Subcutaneous abdominal adipose tissue (tissue), 5 donors: ENCODE results near the gene GSN.

Experiments
- H3K27ac ChIP-seq: one replicate; pipeline ENCODE4 v1.7.0; 2013; ENCODE audit warnings: low read depth, mild to moderate bottlenecking, inconsistent platforms, low read length, moderate library complexity
- H3K27me3 ChIP-seq, 5 donors: one replicate each; pipeline ENCODE4 v1.7.0; 2013; ENCODE audit warnings: low read length in 5 of 5, inconsistent platforms in 1 of 5; ENCODE audit not compliant: control insufficient read depth in 5 of 5, insufficient read depth in 4 of 5
- H3K36me3 ChIP-seq, 5 donors: one replicate each; pipeline ENCODE4 v1.7.0; 2013; ENCODE audit warnings: low read length in 5 of 5; ENCODE audit not compliant: control insufficient read depth in 5 of 5, insufficient read depth in 5 of 5
- H3K4me1 ChIP-seq, 5 donors: one replicate each; pipeline ENCODE4 v1.7.0; 2013; ENCODE audit warnings: low read length in 5 of 5, mild to moderate bottlenecking in 3 of 5, moderate library complexity in 1 of 5; ENCODE audit not compliant: control insufficient read depth in 5 of 5, insufficient read depth in 5 of 5
- H3K4me3 ChIP-seq, 5 donors: one replicate each; pipeline ENCODE4 v1.7.0; 2013; ENCODE audit warnings: low read length in 5 of 5, low read depth in 1 of 5
- H3K9ac ChIP-seq, 5 donors: one replicate each; pipeline ENCODE4 v1.7.0; 2013; ENCODE audit warnings: low read length in 5 of 5, mild to moderate bottlenecking in 4 of 5, moderate library complexity in 3 of 5
- H3K9me3 ChIP-seq, 5 donors: one replicate each; pipeline ENCODE4 v1.7.0; 2013; ENCODE audit warnings: low read length in 5 of 5; ENCODE audit not compliant: control insufficient read depth in 5 of 5
- donor health status: healthy.
- donor health status: healthy.
- donor health status: healthy.
- donor health status: healthy.
- donor health status: healthy.

The GSN gene

GRCh38 chr9:121278477-121279261 lies 10.7 kb downstream of the GSN start:
- no peaks in the 10 kb centered on the region for H3K27me3 ChIP-seq
- peaks cover 20 to 66% (median 60%) of the 10 kb centered on the region in 5 donors for H3K4me1 ChIP-seq
- peak overlapping the region in 1 of 5 donors; percentile 45 for H3K9ac ChIP-seq
- H3K4me3 ChIP-seq: peak overlapping the region in 1 of 5 donors; percentile 17
- H3K9me3 ChIP-seq: no peaks in the 10 kb centered on the region
- H3K27ac ChIP-seq: peak overlapping the region; percentile 33
- no peaks in the 10 kb centered on the region for H3K36me3 ChIP-seq

DNA sequence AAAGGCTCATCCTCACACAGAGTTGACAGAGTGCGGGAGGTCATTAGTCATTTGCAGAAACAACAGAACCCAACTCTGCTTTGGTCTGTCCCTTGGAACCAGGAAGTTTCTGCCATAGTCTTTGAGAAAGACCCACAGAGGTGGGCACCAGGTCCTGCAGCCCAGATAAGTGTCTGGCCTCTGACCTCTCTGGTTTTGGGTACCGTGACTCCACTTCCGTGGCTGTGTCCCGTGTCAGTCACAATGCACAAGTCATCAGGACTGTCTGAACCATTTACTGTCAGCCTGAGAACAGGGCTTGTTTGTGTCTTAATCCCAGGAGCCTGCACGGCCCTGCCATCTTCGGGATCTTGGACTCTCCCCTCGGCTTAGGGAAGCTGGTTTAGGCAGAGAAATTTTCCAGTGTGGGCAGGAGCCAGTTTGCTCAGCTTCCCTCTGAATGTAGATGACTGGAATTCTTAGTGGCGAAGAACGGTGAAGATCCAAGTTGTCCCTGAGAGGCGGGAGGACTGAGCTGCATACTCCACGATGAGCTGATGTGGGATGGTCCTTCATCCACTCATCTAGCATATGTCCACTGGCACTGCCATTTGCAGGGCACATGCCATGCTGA lies 11.9 kb downstream of the GSN start:
- no peak overlapping the region for H3K9ac ChIP-seq
- H3K36me3 ChIP-seq: no peaks in the 10 kb centered on the region
- H3K4me1 ChIP-seq: peaks cover 22 to 78% (median 72%) of the 10 kb centered on the region in 5 donors
- no peak overlapping the region for H3K27ac ChIP-seq
- no peak overlapping the region for H3K4me3 ChIP-seq
- H3K27me3 ChIP-seq: no peaks in the 10 kb centered on the region
- no peaks in the 10 kb centered on the region for H3K9me3 ChIP-seq

- Histone ChIP-seq H3K4me1 (peaks cover 29 to 89% (median 83%) of the 10 kb centered on the region in 5 donors), H3K36me3 (no peaks in the 10 kb centered on the region), H3K27ac (peak overlapping the region; percentile 88), H3K4me3 (peak overlapping the region in 2 of 5 donors; percentile 10 to 23), H3K9ac (peak overlapping the region in 4 of 5 donors; percentile 5 to 43 (median 40)), H3K9me3 (no peaks in the 10 kb centered on the region), H3K27me3 (no peaks in the 10 kb centered on the region)
Observed at GRCh38 chr9:121280715-121281613, 13.0 kb downstream of the GSN start.

DNA sequence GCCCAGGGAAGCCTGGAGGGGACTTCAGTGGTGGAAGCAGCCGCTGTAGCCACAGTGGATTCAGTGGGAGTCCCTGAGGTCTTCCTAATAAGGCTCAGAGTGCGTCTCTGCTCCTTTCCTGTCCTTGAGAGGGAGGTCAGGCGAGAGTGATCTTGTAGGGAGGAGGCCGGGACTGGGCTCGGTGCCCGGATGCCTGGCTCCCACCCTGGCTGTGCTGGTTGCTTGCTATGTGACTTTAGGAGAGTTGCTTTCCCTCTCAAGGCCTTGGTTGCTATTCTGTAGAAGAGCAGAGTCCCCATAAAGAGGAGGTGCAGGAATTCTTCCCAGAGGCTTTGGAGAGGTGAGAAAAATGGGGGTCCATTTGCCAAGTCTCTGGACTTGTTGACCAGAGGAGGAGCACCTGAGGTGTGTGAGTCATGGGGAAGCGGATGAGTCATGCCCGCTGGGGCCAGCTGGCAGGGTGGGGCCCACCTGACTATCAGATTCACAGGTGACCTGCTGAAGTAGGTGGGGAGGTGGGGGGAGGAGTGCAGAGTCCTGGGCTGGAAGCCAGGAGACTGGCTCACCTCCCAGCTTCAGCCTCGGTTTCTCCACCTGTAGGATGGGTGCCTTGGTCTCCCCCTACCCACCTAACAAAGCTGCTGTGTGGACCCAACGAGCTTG lies 13.8 kb downstream of the GSN start:
- Histone ChIP-seq H3K4me3 (peak overlapping the region in 4 of 5 donors; percentile 10 to 34 (median 18)), H3K9ac (peak overlapping the region in 4 of 5 donors; percentile 39 to 43 (median 41)), H3K27me3 (no peaks in the 10 kb centered on the region), H3K9me3 (no peaks in the 10 kb centered on the region), H3K27ac (peak overlapping the region; percentile 88), H3K36me3 (no peaks in the 10 kb centered on the region), H3K4me1 (peaks cover 33 to 94% (median 90%) of the 10 kb centered on the region in 5 donors)

GRCh38 chr9:121282277-121283079 lies 14.5 kb downstream of the GSN start:
- Histone ChIP-seq H3K4me3 (peak overlapping the region in 3 of 5 donors; percentile 7 to 34 (median 13)), H3K36me3 (no peaks in the 10 kb centered on the region), H3K4me1 (peaks cover 38 to 99% (median 97%) of the 10 kb centered on the region in 5 donors), H3K9me3 (no peaks in the 10 kb centered on the region), H3K27me3 (no peaks in the 10 kb centered on the region), H3K9ac (peak overlapping the region in 4 of 5 donors; percentile 12 to 57 (median 32)), H3K27ac (peak overlapping the region; percentile 88)

- no peaks in the 10 kb centered on the region for H3K36me3 ChIP-seq
- H3K27me3 ChIP-seq: no peaks in the 10 kb centered on the region
- H3K4me3 ChIP-seq: no peak overlapping the region
- peak overlapping the region; percentile 88 for H3K27ac ChIP-seq
- H3K4me1 ChIP-seq: peaks cover 39 to 99% (median 97%) of the 10 kb centered on the region in 5 donors
- H3K9ac ChIP-seq: peak overlapping the region in 3 of 5 donors; percentile 22 to 57 (median 32)
- H3K9me3 ChIP-seq: no peaks in the 10 kb centered on the region
Observed at GRCh38 chr9:121283080-121283398, 15.1 kb downstream of the GSN start.

GRCh38 chr9:121283856-121284732 lies 16.1 kb downstream of the GSN start:
- Histone ChIP-seq H3K27me3 (no peaks in the 10 kb centered on the region), H3K9ac (peak overlapping the region in 2 of 5 donors; percentile 18 to 31), H3K9me3 (no peaks in the 10 kb centered on the region), H3K4me1 (peaks cover 48 to 99% (median 97%) of the 10 kb centered on the region in 5 donors), H3K4me3 (no peak overlapping the region), H3K36me3 (peaks cover 0 to 2% (median 0%) of the 10 kb centered on the region in 5 donors), H3K27ac (peak overlapping the region; percentile 88)

- Histone ChIP-seq H3K27me3 (no peaks in the 10 kb centered on the region), H3K36me3 (peaks cover 0 to 2% (median 0%) of the 10 kb centered on the region in 5 donors), H3K9ac (peak overlapping the region in 4 of 5 donors; percentile 31 to 57 (median 44)), H3K9me3 (no peaks in the 10 kb centered on the region), H3K4me1 (peaks cover 50 to 99% (median 97%) of the 10 kb centered on the region in 5 donors), H3K27ac (peak overlapping the region; percentile 88), H3K4me3 (peak overlapping the region in 1 of 5 donors; percentile 13)
Observed at GRCh38 chr9:121284733-121285451, 16.9 kb downstream of the GSN start.
